Neural cell (in vitro differentiated cells): Measurements from ENCODE around the gene CD6. TPM values are rescaled to one million over a fixed set of nuclear protein-coding genes. Genes with fewer than 3 reads are reported as not detected.

Experiments
- H2AFZ ChIP-seq: fragments of 200-600, 300-800 bp; sonication (generic), shearing (Covaris generic); 2 replicates; pipeline ENCODE4 v1.6.0; 2014; ENCODE audit warnings: low read depth, mild to moderate bottlenecking, antibody characterized with exemption, low read length, moderate library complexity
- H3F3A ChIP-seq: fragments of 200-600 bp; shearing (Covaris generic); 2 replicates; pipeline ENCODE4 v1.6.1; 2016; ENCODE audit warnings: mild to moderate bottlenecking, moderate library complexity, mixed read lengths, antibody characterized with exemption, low read length; ENCODE audit not compliant: insufficient read depth, poor library complexity, severe bottlenecking
- H3K27ac ChIP-seq: fragments of 200-600, 300-800 bp; sonication (generic), shearing (Covaris generic); 2 replicates; pipeline ENCODE4 v1.5.1; 2014; ENCODE audit warnings: mild to moderate bottlenecking, low read length, moderate library complexity
- H3K27me3 ChIP-seq: fragments of 300-800, 200-600 bp; sonication (generic), shearing (Covaris generic); 2 replicates; pipeline ENCODE4 v1.6.0; 2014; ENCODE audit warnings: mild to moderate bottlenecking, low read depth, low read length, moderate library complexity; ENCODE audit not compliant: insufficient read depth
- H3K36me3 ChIP-seq: fragments of 300-800, 200-600 bp; sonication (generic), shearing (Covaris generic); 2 replicates; pipeline ENCODE4 v1.5.1; 2014; ENCODE audit warnings: mild to moderate bottlenecking, antibody characterized with exemption, low read length, moderate library complexity; ENCODE audit not compliant: insufficient read depth
- H3K4me2 ChIP-seq: fragments of 300-800, 200-600 bp; sonication (generic), shearing (Covaris generic); 2 replicates; pipeline ENCODE4 v1.6.0; 2014; ENCODE audit warnings: mild to moderate bottlenecking, low read length
- H3K4me3 ChIP-seq: fragments of 300-800, 200-600 bp; sonication (generic), shearing (Covaris generic); 2 replicates; pipeline ENCODE4 v1.5.1; 2014; ENCODE audit warnings: mild to moderate bottlenecking, low read length, moderate library complexity
- H3K79me2 ChIP-seq: fragments of 200-600 bp; shearing (Covaris generic); replicated peaks from 2 replicates; pipeline ENCODE4 v1.6.0; 2014; ENCODE audit warnings: mild to moderate bottlenecking, low read length, moderate library complexity; ENCODE audit not compliant: insufficient read depth
- H3K9ac ChIP-seq: fragments of 300-800, 200-600 bp; sonication (generic), shearing (Covaris generic); 2 replicates; pipeline ENCODE4 v1.6.1; 2016; ENCODE audit warnings: mild to moderate bottlenecking, low read length, mixed read lengths
- H3K9me2 ChIP-seq: fragments of 200-600 bp; shearing (Covaris generic); 2 replicates; pipeline ENCODE4 v1.6.1; 2016; ENCODE audit warnings: mild to moderate bottlenecking, low read length, mixed read lengths; ENCODE audit not compliant: insufficient read depth
- H3K9me3 ChIP-seq: fragments of 200-600, 300-800 bp; sonication (generic), shearing (Covaris generic); 2 replicates; pipeline ENCODE4 v1.6.1; 2016; ENCODE audit warnings: mild to moderate bottlenecking, mixed run types, low read length, moderate library complexity, mixed read lengths
- H4K20me1 ChIP-seq: fragments of 200-600 bp; shearing (Covaris generic); 2 replicates; pipeline ENCODE4 v1.6.1; 2016; ENCODE audit warnings: mild to moderate bottlenecking, mixed run types; ENCODE audit not compliant: insufficient read depth
- CTCF ChIP-seq: fragments of 450-650 bp; IDR thresholded peaks from 2 replicates; pipeline ENCODE4 v1.5.1; 2014; ENCODE audit warnings: antibody characterized with exemption, mild to moderate bottlenecking, moderate library complexity; ENCODE audit not compliant: poor library complexity, severe bottlenecking
- EP300 ChIP-seq: fragments of 450-650 bp; conservative IDR thresholded peaks from 2 replicates; pipeline ENCODE4 v1.6.1; 2014; ENCODE audit warnings: antibody characterized with exemption, mild to moderate bottlenecking, moderate library complexity; ENCODE audit not compliant: poor library complexity, severe bottlenecking
- EZH2 ChIP-seq: fragments of 200-600, 300-800 bp; shearing (Covaris generic), sonication (generic); IDR thresholded peaks from 2 replicates; pipeline ENCODE4 v1.6.1; 2014; ENCODE audit warnings: antibody characterized with exemption, low read length, borderline replicate concordance, mild to moderate bottlenecking; ENCODE audit not compliant: insufficient read depth, poor library complexity, severe bottlenecking
- MXI1 ChIP-seq: fragments of 450-650 bp; conservative IDR thresholded peaks from 2 replicates; pipeline ENCODE4 v1.6.1; 2014; ENCODE audit warnings: antibody characterized with exemption, mild to moderate bottlenecking; ENCODE audit not compliant: poor library complexity, severe bottlenecking
- POLR2AphosphoS5 ChIP-seq: IDR thresholded peaks from 2 replicates; pipeline ENCODE4 v1.6.1; 2012
- RAD21 ChIP-seq: fragments of 450-650 bp; conservative IDR thresholded peaks from 2 replicates; pipeline ENCODE4 v1.6.1; 2014; ENCODE audit warnings: antibody characterized with exemption, mild to moderate bottlenecking, moderate library complexity
- REST ChIP-seq: IDR thresholded peaks from 2 replicates; pipeline ENCODE4 v1.6.1; 2012; ENCODE audit warnings: borderline replicate concordance
- SMC3 ChIP-seq: fragments of 450-650 bp; conservative IDR thresholded peaks from 2 replicates; pipeline ENCODE4 v1.6.1; 2014; ENCODE audit warnings: antibody characterized with exemption, mild to moderate bottlenecking, moderate library complexity; ENCODE audit not compliant: poor library complexity
- TAF1 ChIP-seq: IDR thresholded peaks from 2 replicates; pipeline ENCODE4 v1.6.1; 2012; ENCODE audit warnings: low read depth
- polyA minus RNA-seq: library from RNA; depleted of rRNA, polyadenylated mRNA; stranded (reverse); fragments of >200 nt; gene quantifications from 2 replicates; pipeline ENCODE4 v1.2.3, GENCODE V29; 2014
- polyA plus RNA-seq: library from polyadenylated mRNA; depleted of rRNA; stranded (reverse); fragments of >200 nt; gene quantifications from 2 replicates; pipeline ENCODE4 v1.2.3, GENCODE V29; 2014

The CD6 gene
- polyA plus RNA-seq (not detected in 2 replicates), polyA minus RNA-seq (not detected in 2 replicates)

- Histone ChIP-seq H4K20me1 (no peaks in the 10 kb centered on the region), H2AFZ (no peak within 1 kb of the TSS), H3K79me2 (no peaks in the 10 kb centered on the region), H3K4me3 (no peak within 1 kb of the TSS), H3K27me3 (no peaks in the 10 kb centered on the region), H3K27ac (no peak within 1 kb of the TSS), H3K4me2 (no peak within 1 kb of the TSS), H3K36me3 (no peaks in the 10 kb centered on the region), H3F3A (no peaks in the 10 kb centered on the region), H3K9me2 (no peaks in the 10 kb centered on the region), H3K9me3 (no peaks in the 10 kb centered on the region), H3K9ac (no peak within 1 kb of the TSS)
- TF ChIP-seq TAF1 (no peak), EP300 (no peak), REST (no peak), MXI1 (no peak), EZH2 (no peak), CTCF (no peak), SMC3 (no peak), RAD21 (no peak), POLR2AphosphoS5 (no peak)
Observed at GRCh38 chr11:60971520-60971919, at the start of gene CD6. TSS of gene CD6 (plus strand) at chr11:60971680. CDS start at chr11:60971866, 186 bp downstream.

- no peak overlapping the region for H3K4me3 ChIP-seq
Observed at GRCh38 chr11:60921777-60922335, 49.6 kb upstream of the CD6 start.

More at GRCh38 chr11:60921777-60922335, 49.6 kb upstream of the CD6 start:
- Histone ChIP-seq H3K36me3 (no peaks in the 10 kb centered on the region), H3K79me2 (peaks cover 51% of the 10 kb centered on the region), H3K9me2 (no peaks in the 10 kb centered on the region), H4K20me1 (peaks cover under 1% of the 10 kb centered on the region), H3K27ac (no peak overlapping the region), H3F3A (no peaks in the 10 kb centered on the region), H3K9me3 (no peaks in the 10 kb centered on the region), H3K27me3 (no peaks in the 10 kb centered on the region), H3K4me2 (no peak overlapping the region), H3K9ac (no peak overlapping the region), H2AFZ (no peak overlapping the region)
- TF ChIP-seq RAD21 (no peak), MXI1 (no peak), CTCF (no peak), REST (no peak), POLR2AphosphoS5 (no peak), SMC3 (no peak), EP300 (no peak), TAF1 (no peak), EZH2 (no peak)
